Measurements from ENCODE around the gene TM2D3. TPM values are rescaled to one million over a fixed set of nuclear protein-coding genes. Genes with fewer than 3 reads are reported as not detected.

The TM2D3 gene
- total and polyA plus RNA-seq, 2 donors (not counting 3 experiments of a cell fraction or from before 2014, with no cell fraction given), result 34.3 to 51.5 TPM

GRCh38 chr15:101610611-101611000 lies 41.6 kb downstream of the TM2D3 start:
- Histone ChIP-seq H3K4me1 (ENCODE audit: control insufficient read depth, extremely low read depth, insufficient read depth, low read length) (no peaks in the 10 kb centered on the region), H3K4me3 (replicated peaks in 1 of 3; ENCODE audit: insufficient read depth in 1 of 3, low read depth in 1 of 3, low read length in 3 of 3) (no peak overlapping the region), H3K27ac (ENCODE audit: insufficient read depth, low read depth, low read length) (no peak overlapping the region), H3K4me2 (ENCODE audit: insufficient read depth, low read length) (no peak overlapping the region), H3K27me3 (ENCODE audit: control insufficient read depth in 2 of 2, insufficient read depth in 2 of 2, low read length in 2 of 2) (no peaks in the 10 kb centered on the region), H4K20me1 (replicated peaks; ENCODE audit: control insufficient read depth, extremely low read depth, insufficient read depth, low read length) (no peaks in the 10 kb centered on the region), H3K36me3 (ENCODE audit: control insufficient read depth in 2 of 2, extremely low read depth in 1 of 2, insufficient read depth in 2 of 2, low read length in 2 of 2) (no peaks in the 10 kb centered on the region), H2AFZ (ENCODE audit: low read depth, low read length) (no peak overlapping the region), H3K79me2 (ENCODE audit: control insufficient read depth, insufficient read depth, low read length) (no peaks in the 10 kb centered on the region), H3K9me3 (replicated peaks; ENCODE audit: control insufficient read depth, insufficient read depth, low read length) (no peaks in the 10 kb centered on the region), H3K9me1 (replicated peaks; ENCODE audit: control insufficient read depth, extremely low read depth, insufficient read depth, low read length) (no peaks in the 10 kb centered on the region), H3K9ac (replicated peaks; ENCODE audit: extremely low read depth, insufficient read depth, low read length) (no peak overlapping the region)
- CTCF ChIA-PET, result no interaction called here
- TF ChIP-seq, protein P1, sequence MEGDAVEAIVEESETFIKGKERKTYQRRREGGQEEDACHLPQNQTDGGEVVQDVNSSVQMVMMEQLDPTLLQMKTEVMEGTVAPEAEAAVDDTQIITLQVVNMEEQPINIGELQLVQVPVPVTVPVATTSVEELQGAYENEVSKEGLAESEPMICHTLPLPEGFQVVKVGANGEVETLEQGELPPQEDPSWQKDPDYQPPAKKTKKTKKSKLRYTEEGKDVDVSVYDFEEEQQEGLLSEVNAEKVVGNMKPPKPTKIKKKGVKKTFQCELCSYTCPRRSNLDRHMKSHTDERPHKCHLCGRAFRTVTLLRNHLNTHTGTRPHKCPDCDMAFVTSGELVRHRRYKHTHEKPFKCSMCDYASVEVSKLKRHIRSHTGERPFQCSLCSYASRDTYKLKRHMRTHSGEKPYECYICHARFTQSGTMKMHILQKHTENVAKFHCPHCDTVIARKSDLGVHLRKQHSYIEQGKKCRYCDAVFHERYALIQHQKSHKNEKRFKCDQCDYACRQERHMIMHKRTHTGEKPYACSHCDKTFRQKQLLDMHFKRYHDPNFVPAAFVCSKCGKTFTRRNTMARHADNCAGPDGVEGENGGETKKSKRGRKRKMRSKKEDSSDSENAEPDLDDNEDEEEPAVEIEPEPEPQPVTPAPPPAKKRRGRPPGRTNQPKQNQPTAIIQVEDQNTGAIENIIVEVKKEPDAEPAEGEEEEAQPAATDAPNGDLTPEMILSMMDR (IDR thresholded peaks at IDR 0.05; ENCODE audit: extremely low read depth in 1 of 2, insufficient read depth in 1 of 2, low read depth in 1 of 2, low read length in 2 of 2), result no peak
- TF ChIP-seq JUN (IDR thresholded peaks at IDR 0.05; ENCODE audit: borderline replicate concordance, insufficient read depth, insufficient read length, low read depth) (no peak), FOS (IDR thresholded peaks at IDR 0.05; ENCODE audit: borderline replicate concordance, insufficient read depth, low read length) (no peak), GATA2 (IDR thresholded peaks at IDR 0.05; ENCODE audit: insufficient read depth, insufficient read length, low read depth, low read length) (no peak), MYC (IDR thresholded peaks at IDR 0.05; ENCODE audit: low read depth, low read length) (no peak), POLR2A (IDR thresholded peaks at IDR 0.05; ENCODE audit: low read depth, low read length) (no peak), EZH2 (IDR thresholded peaks at IDR 0.05; ENCODE audit: borderline replicate concordance, low read depth, low read length, severe bottlenecking) (no peak), POLR2AphosphoS5 (IDR thresholded peaks at IDR 0.05; ENCODE audit: insufficient read depth, low read depth, low read length) (no peak)
- TF ChIP-seq, protein P2, sequence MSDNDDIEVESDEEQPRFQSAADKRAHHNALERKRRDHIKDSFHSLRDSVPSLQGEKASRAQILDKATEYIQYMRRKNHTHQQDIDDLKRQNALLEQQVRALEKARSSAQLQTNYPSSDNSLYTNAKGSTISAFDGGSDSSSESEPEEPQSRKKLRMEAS (IDR thresholded peaks at IDR 0.05; ENCODE audit: insufficient read depth, insufficient read length), result no peak
- POLR2A ChIA-PET, result no interaction called here
- intact Hi-C loops (cut with micrococcal nuclease) (no loop called here), dilution Hi-C loops (cut with MboI; ENCODE audit: extremely low pct_ligation_motif_present, low sequenced_read_pairs) (no loop called here)
- no peak for DNase-seq (ENCODE audit: low read depth, low spot score)
- no TSS peak for BruUV-seq (replicated peaks)
- FAIRE-seq, result no peak
